Lower leg skin (tissue), 4 donors: Measurements from ENCODE around the gene TMC5. TPM values are rescaled to one million over a fixed set of nuclear protein-coding genes. Genes with fewer than 3 reads are reported as not detected.

Source experiments
- DNase-seq, 2 donors: peaks; one replicate each; pipeline ENCODE4 v3.0.0-alpha.2; 2019; ENCODE audit warnings: low spot score in 2 of 2
- H3K4me3 ChIP-seq: fragments of 200-600 bp; sonication (generic); 2 replicates; pipeline ENCODE4 v1.5.1; 2017; ENCODE audit warnings: mild to moderate bottlenecking, low read depth; ENCODE audit not compliant: poor library complexity, severe bottlenecking
- CTCF ChIP-seq, 3 donors: fragments of 450-650 bp; IDR thresholded peaks; one replicate each; pipeline ENCODE4 v1.5.1; 2016; ENCODE audit warnings: antibody characterized with exemption in 3 of 3, mild to moderate bottlenecking in 3 of 3, moderate library complexity in 2 of 3
- POLR2A ChIP-seq, 2 donors: fragments of 450-650 bp; IDR thresholded peaks; one replicate each; pipeline ENCODE4 v1.6.1; 2016 to 2017; ENCODE audit warnings: antibody characterized with exemption in 2 of 2, mild to moderate bottlenecking in 1 of 2, moderate library complexity in 1 of 2
- WGBS, 2 donors: methylation state at CpG; one replicate each; pipeline ENCODE4 v1.1.5; 2018; 5-methylcytosine and 5-hydroxymethylcytosine counted together
- intact Hi-C: fragments of 100-400 bp; cut with DNase I; formaldehyde crosslinking; loops from one replicate; pipeline ENCODE4 v1.15.0; 2023; ENCODE audit warnings: low total_unique reads
- total RNA-seq, 4 donors: library from RNA; depleted of rRNA; stranded (reverse); fragments of >200 nt; gene quantifications; one replicate each; pipeline ENCODE4 v1.1.0, GENCODE V29; 2016

TMC5 gene
- total RNA-seq, 4 donors from 2014 or later = 0.80 to 1.8 (median 1.2) TPM

DNA sequence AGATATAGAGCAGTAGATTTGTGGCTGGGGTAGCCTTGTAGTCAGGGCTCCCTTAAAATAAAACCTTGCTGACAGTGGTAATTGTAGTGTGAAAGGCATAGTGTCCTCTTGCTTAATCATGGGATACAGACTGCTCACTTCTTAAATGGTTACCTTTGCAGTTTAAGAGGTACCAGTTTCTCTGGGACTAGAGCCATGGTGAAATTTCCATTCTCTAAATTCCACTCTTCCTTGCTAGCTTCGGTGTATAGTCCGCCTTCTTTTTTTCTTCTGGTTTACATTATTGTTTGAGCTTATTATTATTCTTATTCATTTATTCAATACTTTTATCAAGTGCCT, 107.7 kb downstream of the TMC5 start:
- intact Hi-C loops = no loop called here
- WGBS, 2 donors = 58 to 61% methylated on average over 2 of the region's 2 CpGs
- DNase-seq = no peak
- no peak overlapping the region for H3K4me3 ChIP-seq
- TF ChIP-seq CTCF (IDR thresholded peaks at IDR 0.05) (no peak), POLR2A (IDR thresholded peaks at IDR 0.05) (no peak)

GRCh38 chr16:19527161-19527560, 109.5 kb downstream of the TMC5 start:
- no peak overlapping the region for H3K4me3 ChIP-seq
- WGBS, 2 donors = 56 to 79% methylated on average over 1 of the region's 1 CpG
- DNase-seq = no peak
- TF ChIP-seq CTCF (IDR thresholded peaks at IDR 0.05) (no peak), POLR2A (IDR thresholded peaks at IDR 0.05) (no peak)
- intact Hi-C loops = no loop called here

GRCh38 chr16:19528666-19529065, 111.0 kb downstream of the TMC5 start:
- no peak for DNase-seq
- intact Hi-C loops = no loop called here
- no peak for TF ChIP-seq CTCF (IDR thresholded peaks at IDR 0.05)
- TF ChIP-seq POLR2A (IDR thresholded peaks at IDR 0.05) = no peak
- 97 to 99% methylated on average over 3 of the region's 3 CpGs for WGBS, 2 donors
- no peak overlapping the region for H3K4me3 ChIP-seq

GRCh38 chr16:19532601-19533000, 114.9 kb downstream of the TMC5 start:
- DNase-seq = no peak
- intact Hi-C loops = no loop called here
- no peak overlapping the region for H3K4me3 ChIP-seq
- WGBS, 2 donors = 48 to 88% methylated on average over 1 of the region's 1 CpG
- TF ChIP-seq CTCF (IDR thresholded peaks at IDR 0.05) (no peak), POLR2A (IDR thresholded peaks at IDR 0.05) (no peak)

GRCh38 chr16:19540241-19540970, 122.7 kb downstream of the TMC5 start:
- TF ChIP-seq POLR2A (IDR thresholded peaks at IDR 0.05) (no peak), CTCF (IDR thresholded peaks at IDR 0.05) (no peak)
- DNase-seq = no peak
- 94 to 95% methylated on average over 6 of the region's 6 CpGs for WGBS, 2 donors
- no peak overlapping the region for H3K4me3 ChIP-seq
- intact Hi-C loops = no loop called here
